KMS-11 (cell line): ENCODE results near the gene PIEZO1.

ENCODE experiments used
- H2AFZ ChIP-seq: fragments of 200-600 bp; sonication (generic); 2 replicates; pipeline ENCODE4 v1.6.1; 2016; ENCODE audit warnings: antibody characterized with exemption, mixed run types, low read depth
- H3K27ac ChIP-seq: fragments of 200-600 bp; sonication (generic); 2 replicates; pipeline ENCODE4 v1.6.1; 2016; ENCODE audit warnings: mild to moderate bottlenecking, mixed run types
- H3K27me3 ChIP-seq: fragments of 200-600 bp; sonication (generic); 2 replicates; pipeline ENCODE4 v1.6.1; 2017; ENCODE audit warnings: mild to moderate bottlenecking, low read depth, mixed run types, moderate library complexity; ENCODE audit not compliant: insufficient read depth
- H3K36me3 ChIP-seq: fragments of 200-600 bp; sonication (generic); 2 replicates; pipeline ENCODE4 v1.6.1; 2017; ENCODE audit warnings: mild to moderate bottlenecking, mixed run types; ENCODE audit not compliant: insufficient read depth
- H3K4me1 ChIP-seq: fragments of 200-600 bp; sonication (generic); 2 replicates; pipeline ENCODE4 v1.6.1; 2016; ENCODE audit warnings: mild to moderate bottlenecking, low read depth, mixed run types; ENCODE audit not compliant: poor library complexity, severe bottlenecking
- H3K4me2 ChIP-seq: fragments of 200-600 bp; sonication (generic); 2 replicates; pipeline ENCODE4 v1.7.0; 2016; ENCODE audit warnings: mild to moderate bottlenecking, mixed run types
- H3K4me3 ChIP-seq: fragments of 200-600 bp; sonication (generic); IDR thresholded peaks from 2 replicates; pipeline ENCODE4 v1.6.1; 2017; ENCODE audit warnings: low read depth, low read length, mixed read lengths; ENCODE audit not compliant: insufficient read depth
- H3K79me2 ChIP-seq: fragments of 200-600 bp; sonication (generic); 2 replicates; pipeline ENCODE4 v1.6.1; 2016; ENCODE audit warnings: low read depth, mixed run types; ENCODE audit not compliant: insufficient read depth
- H3K9ac ChIP-seq: fragments of 200-600 bp; sonication (generic); 2 replicates; pipeline ENCODE4 v1.6.1; 2016; ENCODE audit warnings: mild to moderate bottlenecking, mixed run types
- H4K20me1 ChIP-seq: fragments of 200-600 bp; sonication (generic); 2 replicates; pipeline ENCODE4 v1.6.1; 2016; ENCODE audit warnings: mild to moderate bottlenecking, mixed run types; ENCODE audit not compliant: insufficient read depth
- TF ChIP-seq, protein P1 (sequence below): fragments of 200-600 bp; sonication (generic); conservative IDR thresholded peaks from 2 replicates; pipeline ENCODE4 v1.6.1; 2017; ENCODE audit warnings: low read depth, mild to moderate bottlenecking, antibody characterized with exemption, low read length, moderate library complexity, mixed read lengths

PIEZO1 gene

DNA sequence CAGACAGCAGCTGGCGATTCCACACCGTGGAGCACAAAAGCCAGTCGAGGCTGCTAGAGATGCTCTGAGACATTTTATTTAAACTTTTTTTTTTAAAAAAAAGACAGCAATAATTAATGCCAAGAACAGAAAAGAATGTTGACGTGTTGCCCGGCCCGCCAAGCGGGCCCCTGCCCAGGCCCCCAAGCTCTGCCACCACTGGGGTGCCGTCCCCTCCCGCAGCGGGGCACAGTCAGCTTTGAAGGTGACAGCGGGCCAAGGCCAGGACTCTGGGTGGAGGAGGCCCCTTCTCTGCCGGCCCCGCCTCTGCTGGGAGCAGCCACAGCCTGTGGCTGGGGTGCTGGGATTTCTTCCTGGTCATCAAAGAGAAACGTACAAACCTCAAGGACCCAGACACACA, 88.6 kb downstream of the PIEZO1 start:
- peaks cover 20% of the 10 kb centered on the region for H3K4me1 ChIP-seq
- no peak overlapping the region for H3K4me2 ChIP-seq
- no peak overlapping the region for H3K9ac ChIP-seq
- no peak overlapping the region for H2AFZ ChIP-seq
- H3K4me3 ChIP-seq, result no peak overlapping the region
- H3K27me3 ChIP-seq, result 0 out of 2 replicates have a peak, but pooled peaks cover 2% of the 10 kb centered on the region
- TF ChIP-seq, protein P1, sequence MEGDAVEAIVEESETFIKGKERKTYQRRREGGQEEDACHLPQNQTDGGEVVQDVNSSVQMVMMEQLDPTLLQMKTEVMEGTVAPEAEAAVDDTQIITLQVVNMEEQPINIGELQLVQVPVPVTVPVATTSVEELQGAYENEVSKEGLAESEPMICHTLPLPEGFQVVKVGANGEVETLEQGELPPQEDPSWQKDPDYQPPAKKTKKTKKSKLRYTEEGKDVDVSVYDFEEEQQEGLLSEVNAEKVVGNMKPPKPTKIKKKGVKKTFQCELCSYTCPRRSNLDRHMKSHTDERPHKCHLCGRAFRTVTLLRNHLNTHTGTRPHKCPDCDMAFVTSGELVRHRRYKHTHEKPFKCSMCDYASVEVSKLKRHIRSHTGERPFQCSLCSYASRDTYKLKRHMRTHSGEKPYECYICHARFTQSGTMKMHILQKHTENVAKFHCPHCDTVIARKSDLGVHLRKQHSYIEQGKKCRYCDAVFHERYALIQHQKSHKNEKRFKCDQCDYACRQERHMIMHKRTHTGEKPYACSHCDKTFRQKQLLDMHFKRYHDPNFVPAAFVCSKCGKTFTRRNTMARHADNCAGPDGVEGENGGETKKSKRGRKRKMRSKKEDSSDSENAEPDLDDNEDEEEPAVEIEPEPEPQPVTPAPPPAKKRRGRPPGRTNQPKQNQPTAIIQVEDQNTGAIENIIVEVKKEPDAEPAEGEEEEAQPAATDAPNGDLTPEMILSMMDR, result no peak
- no peak overlapping the region for H3K27ac ChIP-seq
- no peaks in the 10 kb centered on the region for H4K20me1 ChIP-seq
- H3K36me3 ChIP-seq, result no peaks in the 10 kb centered on the region
- H3K79me2 ChIP-seq, result no peaks in the 10 kb centered on the region

DNA sequence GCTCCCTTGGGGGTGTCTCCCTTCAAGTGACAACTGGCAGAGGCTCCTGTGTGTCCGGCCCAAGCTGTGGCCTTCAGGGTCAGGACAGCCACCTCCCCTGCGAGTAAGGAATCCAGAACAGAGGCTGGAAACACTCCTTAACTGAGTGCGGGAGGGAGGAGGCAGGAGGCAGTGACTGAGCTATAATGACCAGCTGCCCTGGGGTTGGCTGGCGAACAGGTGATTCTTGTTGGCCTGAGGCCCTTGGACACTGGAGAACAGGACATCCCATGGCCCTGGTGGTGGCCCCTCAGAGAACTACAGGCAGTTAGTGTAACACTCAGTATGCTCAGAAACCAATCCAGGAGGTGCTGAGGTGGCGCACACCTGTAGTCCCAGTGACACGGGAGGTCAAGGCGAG, 89.3 kb downstream of the PIEZO1 start:
- Histone ChIP-seq H3K27ac (no peak overlapping the region), H3K4me2 (no peak overlapping the region), H3K36me3 (no peaks in the 10 kb centered on the region), H3K4me3 (no peak overlapping the region), H3K27me3 (peaks cover 4% of the 10 kb centered on the region; the same call in 1 of the 2 replicates), H3K4me1 (peaks cover 13% of the 10 kb centered on the region), H2AFZ (no peak overlapping the region), H3K79me2 (no peaks in the 10 kb centered on the region), H4K20me1 (no peaks in the 10 kb centered on the region), H3K9ac (no peak overlapping the region)
- TF ChIP-seq, protein P1, result no peak

DNA sequence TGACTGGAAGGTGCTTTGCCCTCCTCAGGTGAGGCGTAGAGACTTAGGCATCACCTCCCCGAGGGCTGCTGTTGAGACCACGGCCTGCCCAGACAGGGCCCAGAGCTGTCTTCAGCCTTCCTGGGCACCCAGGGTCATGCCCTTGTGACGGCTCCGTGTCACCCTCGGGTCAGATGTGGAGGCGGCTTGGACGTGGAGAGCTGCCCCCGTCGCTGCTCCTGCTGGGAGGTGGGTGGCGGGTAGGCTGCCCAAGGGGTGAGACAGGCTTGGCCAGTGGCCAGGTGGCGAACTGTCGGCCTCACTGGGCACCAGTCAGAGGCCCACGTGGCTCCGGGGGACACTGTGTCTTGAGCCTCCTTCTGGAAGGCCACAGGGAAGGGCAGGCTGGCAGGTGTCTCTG, 89.8 kb downstream of the PIEZO1 start:
- Histone ChIP-seq H3K9ac (no peak overlapping the region), H4K20me1 (no peaks in the 10 kb centered on the region), H3K79me2 (no peaks in the 10 kb centered on the region), H3K27me3 (peaks cover 8% of the 10 kb centered on the region; the same call in 1 of the 2 replicates), H3K27ac (no peak overlapping the region), H3K4me2 (no peak overlapping the region), H3K4me3 (no peak overlapping the region), H2AFZ (no peak overlapping the region), H3K4me1 (peaks cover 8% of the 10 kb centered on the region), H3K36me3 (no peaks in the 10 kb centered on the region)
- TF ChIP-seq, protein P1, result no peak

DNA sequence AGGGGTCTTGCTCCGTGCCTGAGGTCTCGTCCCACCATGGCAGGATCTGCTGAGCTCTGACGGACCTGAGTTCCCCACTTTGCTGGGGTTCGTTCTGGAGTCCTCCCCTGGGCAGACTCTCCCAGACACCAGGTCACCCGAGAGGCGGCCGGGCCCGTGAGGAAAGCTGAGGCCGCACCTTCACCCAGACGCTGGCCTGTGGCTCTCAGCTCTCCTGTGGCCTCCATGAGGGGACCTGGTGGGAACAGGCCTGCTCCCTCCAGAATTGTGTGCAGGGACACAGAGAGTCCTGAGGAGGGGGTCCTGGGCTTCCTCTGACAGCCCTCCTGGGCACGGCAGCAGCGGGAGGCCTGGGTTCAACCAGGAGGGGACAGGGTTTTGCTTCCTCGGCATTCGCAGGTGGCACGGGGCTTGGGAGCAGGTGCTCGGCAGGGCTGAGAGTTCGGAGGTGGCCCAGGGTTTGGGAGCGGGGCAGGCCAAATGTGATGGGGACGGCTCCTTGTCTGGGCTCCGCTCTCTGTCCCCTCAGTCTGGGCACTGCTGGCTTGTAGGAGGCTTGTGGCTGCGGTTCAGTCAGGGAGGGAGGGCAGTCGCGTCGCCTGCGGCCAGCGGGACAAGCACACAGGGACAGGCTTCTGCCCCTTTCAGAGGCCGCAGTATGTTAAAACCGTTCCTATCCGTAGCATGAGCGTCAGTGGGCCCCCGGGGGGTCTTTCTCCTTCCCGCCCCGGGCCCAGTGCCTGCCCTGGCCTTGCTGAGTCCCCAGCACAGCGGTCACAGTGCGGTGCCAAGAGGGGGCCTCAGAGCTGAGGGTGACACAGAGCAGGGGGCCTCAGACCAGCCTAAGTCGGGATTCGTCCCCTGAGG, 90.6 kb downstream of the PIEZO1 start:
- no peaks in the 10 kb centered on the region for H3K79me2 ChIP-seq
- no peak overlapping the region for H3K9ac ChIP-seq
- no peaks in the 10 kb centered on the region for H3K36me3 ChIP-seq
- H3K4me2 ChIP-seq, result no peak overlapping the region
- no peaks in the 10 kb centered on the region for H4K20me1 ChIP-seq
- peaks cover 9% of the 10 kb centered on the region; the same call in 1 of the 2 replicates for H3K27me3 ChIP-seq
- TF ChIP-seq, protein P1, result no peak
- no peak overlapping the region for H3K27ac ChIP-seq
- H2AFZ ChIP-seq, result no peak overlapping the region
- H3K4me1 ChIP-seq, result peaks cover 6% of the 10 kb centered on the region
- no peak overlapping the region for H3K4me3 ChIP-seq
